ENCODE results near the gene SPATA17.

- TF ChIP-seq CTCF (IDR thresholded peaks at IDR 0.05): no peak
- no peak for TF ChIP-seq POLR2A (IDR thresholded peaks at IDR 0.05)
Observed at GRCh38 chr1:217895841-217896240, 264.7 kb downstream of the SPATA17 start.

Data from adrenal gland (tissue), 5 donors.